Karpas-422 (cell line): ENCODE data around the gene CTNNA2. TPM values are rescaled to one million over a fixed set of nuclear protein-coding genes. Genes with fewer than 3 reads are reported as not detected.

Experiments
- DNase-seq: peaks from one replicate; pipeline ENCODE4 v3.0.0-alpha.2; 2015
- H2AFZ ChIP-seq: fragments of 200-600 bp; sonication (generic); 2 replicates; pipeline ENCODE4 v1.6.1; 2014; ENCODE audit warnings: antibody characterized with exemption, low read length, mixed read lengths
- H3K27ac ChIP-seq: fragments of 200-600 bp; sonication (generic); 2 replicates; pipeline ENCODE4 v1.5.1; 2014; ENCODE audit warnings: mild to moderate bottlenecking, low read length, moderate library complexity
- H3K27me3 ChIP-seq: fragments of 200-600 bp; sonication (generic); 2 replicates; pipeline ENCODE4 v1.6.1; 2014; ENCODE audit warnings: low read length, mixed read lengths
- H3K36me3 ChIP-seq: fragments of 200-600 bp; sonication (generic); 2 replicates; pipeline ENCODE4 v1.6.1; 2014; ENCODE audit warnings: low read length, mixed read lengths; ENCODE audit not compliant: insufficient read depth
- H3K4me1 ChIP-seq: fragments of 200-600 bp; sonication (generic); 2 replicates; pipeline ENCODE4 v1.6.1; 2014; ENCODE audit warnings: mild to moderate bottlenecking, low read length, mixed read lengths
- H3K4me2 ChIP-seq: fragments of 200-600 bp; sonication (generic); 2 replicates; pipeline ENCODE4 v1.6.1; 2014; ENCODE audit warnings: low read length, low read depth, mild to moderate bottlenecking; ENCODE audit not compliant: poor library complexity, severe bottlenecking
- H3K4me3 ChIP-seq: fragments of 200-600 bp; sonication (generic); 2 replicates; pipeline ENCODE4 v1.5.1; 2014; ENCODE audit warnings: mild to moderate bottlenecking, antibody characterized with exemption, low read length, mixed read lengths
- H3K79me2 ChIP-seq: fragments of 200-600 bp; sonication (generic); 2 replicates; pipeline ENCODE4 v1.6.1; 2014; ENCODE audit warnings: mild to moderate bottlenecking, low read length, mixed read lengths
- H3K9ac ChIP-seq: fragments of 200-600 bp; sonication (generic); 2 replicates; pipeline ENCODE4 v1.6.0; 2014; ENCODE audit warnings: low read length
- H3K9me2 ChIP-seq: fragments of 200-600 bp; sonication (generic), shearing (Covaris generic); replicated peaks from 2 replicates; pipeline ENCODE4 v1.6.0; 2014; ENCODE audit warnings: mild to moderate bottlenecking, low read length, moderate library complexity; ENCODE audit not compliant: insufficient read depth
- H3K9me3 ChIP-seq: fragments of 300-700, 200-600 bp; sonication (generic); 2 replicates; pipeline ENCODE4 v1.6.1; 2014; ENCODE audit warnings: low read length, mixed read lengths
- H4K20me1 ChIP-seq: fragments of 200-600 bp; sonication (generic); 2 replicates; pipeline ENCODE4 v1.6.1; 2014; ENCODE audit warnings: mild to moderate bottlenecking, antibody characterized with exemption, low read length, low read depth; ENCODE audit not compliant: insufficient read depth
- total RNA-seq: library from RNA; depleted of rRNA; stranded (reverse); fragments of >200 nt; shearing (Covaris generic); gene quantifications from 2 replicates; pipeline ENCODE4 v1.2.3, GENCODE V29; 2014; ENCODE audit warnings: low replicate concordance

CTNNA2 gene
- total RNA-seq, 1 experiment from 2014 or later: not detected

DNA sequence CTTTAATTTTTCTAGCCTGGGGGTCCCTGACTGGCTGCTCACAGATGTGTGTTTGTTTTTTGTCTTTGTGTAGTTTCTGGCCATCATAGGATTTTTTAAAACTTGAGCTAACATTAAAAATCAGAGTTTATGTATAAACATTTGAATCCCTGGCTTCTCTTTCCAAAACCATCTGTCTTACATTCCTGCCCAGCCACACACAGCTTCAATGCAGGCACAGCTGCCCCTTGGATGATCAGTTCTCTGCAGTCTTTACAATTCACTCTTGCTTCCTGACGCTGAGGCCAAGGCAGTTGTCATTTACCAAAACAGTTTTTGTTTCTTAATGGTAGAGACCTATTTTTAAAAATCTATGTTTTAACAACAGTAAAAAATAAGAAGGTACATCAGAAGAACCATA, 960.9 kb downstream of the CTNNA2 start:
- Histone ChIP-seq H3K9me2 (no peaks in the 10 kb centered on the region), H3K27ac (no peak overlapping the region), H3K79me2 (no peaks in the 10 kb centered on the region), H3K36me3 (no peaks in the 10 kb centered on the region), H3K27me3 (no peaks in the 10 kb centered on the region; the same call in 1 of the 2 replicates), H3K4me2 (no peak overlapping the region), H4K20me1 (no peaks in the 10 kb centered on the region), H2AFZ (no peak overlapping the region), H3K4me1 (no peaks in the 10 kb centered on the region), H3K4me3 (no peak overlapping the region), H3K9me3 (no peaks in the 10 kb centered on the region), H3K9ac (no peak overlapping the region)
- no peak for DNase-seq

DNA sequence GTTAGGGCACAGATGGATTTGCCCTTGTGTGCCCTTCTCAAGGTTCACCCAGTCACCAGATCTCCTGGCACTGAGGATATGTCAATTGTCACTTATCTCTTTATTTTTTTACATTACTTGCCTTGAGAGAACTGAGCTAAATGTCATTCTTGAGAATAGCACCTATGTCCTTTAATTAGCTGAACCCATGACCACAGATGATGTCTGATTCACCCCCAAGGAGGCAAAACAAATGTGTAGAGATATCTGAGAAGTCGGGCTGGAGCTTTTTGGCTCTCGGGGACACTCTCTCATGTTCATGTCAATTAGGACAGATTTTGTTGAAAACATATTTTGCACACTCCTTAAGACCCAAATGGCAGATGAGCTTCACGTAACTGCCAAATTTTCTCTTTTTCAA, 963.1 kb downstream of the CTNNA2 start:
- no peak for DNase-seq
- no peaks in the 10 kb centered on the region for H4K20me1 ChIP-seq
- no peak overlapping the region for H3K4me2 ChIP-seq

DNA sequence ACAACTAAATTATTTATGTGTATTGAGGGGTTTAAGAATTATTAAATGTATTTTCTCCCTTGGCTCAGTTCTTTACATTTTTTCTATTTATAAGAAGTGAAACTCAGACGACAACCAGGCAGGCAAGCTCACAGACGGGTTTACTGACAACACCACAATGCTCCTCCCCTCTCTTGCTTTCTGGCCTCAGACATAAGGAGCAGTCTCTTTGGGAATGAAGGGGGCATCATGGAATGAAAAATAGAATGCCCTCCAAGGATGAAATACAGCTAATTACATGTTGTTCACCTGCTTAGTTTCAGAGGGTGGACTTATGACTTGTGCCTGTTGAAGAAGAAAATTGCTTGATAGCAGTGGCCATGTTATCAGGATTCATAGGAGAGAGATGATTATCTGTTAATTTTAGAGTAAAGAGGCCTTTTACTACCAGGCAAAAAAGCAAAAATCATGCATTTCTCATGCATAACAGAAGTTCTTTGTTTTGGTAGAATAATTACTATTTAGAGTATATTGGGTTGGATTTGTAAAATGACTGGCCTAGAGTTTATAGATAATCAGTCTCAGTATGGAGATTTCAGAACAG, 963.8 kb downstream of the CTNNA2 start:
- Histone ChIP-seq H3K79me2 (no peaks in the 10 kb centered on the region), H2AFZ (no peak overlapping the region), H3K4me2 (no peak overlapping the region)

More for the DNA sequence above, 963.1 kb downstream of the CTNNA2 start:
- Histone ChIP-seq H2AFZ (no peak overlapping the region), H3K36me3 (no peaks in the 10 kb centered on the region), H3K4me1 (no peaks in the 10 kb centered on the region), H3K9ac (no peak overlapping the region), H3K27me3 (no peaks in the 10 kb centered on the region), H3K79me2 (no peaks in the 10 kb centered on the region), H3K4me3 (no peak overlapping the region), H3K9me3 (no peaks in the 10 kb centered on the region), H3K27ac (no peak overlapping the region), H3K9me2 (no peaks in the 10 kb centered on the region)

DNA sequence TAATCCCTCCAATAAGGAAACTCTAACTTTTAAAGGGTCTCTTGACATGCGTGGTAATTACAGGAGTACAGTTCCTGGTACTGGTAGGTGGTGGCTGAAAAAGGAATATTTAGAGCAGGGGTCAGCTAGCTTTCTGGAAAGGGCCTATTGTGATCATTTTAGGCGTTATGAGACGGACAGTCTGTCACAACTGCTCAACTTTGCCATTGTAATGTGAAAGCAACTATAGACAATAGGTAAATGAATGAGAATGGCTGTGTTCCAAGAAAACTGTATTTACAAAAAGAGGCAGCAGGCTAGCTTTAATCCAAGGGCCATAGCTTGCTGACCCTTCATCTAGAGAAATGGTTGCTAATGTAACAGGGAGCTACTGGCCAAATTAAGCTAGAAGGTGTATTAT, 969.4 kb downstream of the CTNNA2 start:
- no peak overlapping the region for H3K9ac ChIP-seq
- H3K36me3 ChIP-seq: no peaks in the 10 kb centered on the region
- no peak for DNase-seq
- H3K4me3 ChIP-seq: no peak overlapping the region
- H3K79me2 ChIP-seq: no peaks in the 10 kb centered on the region
- no peaks in the 10 kb centered on the region for H3K9me2 ChIP-seq
- H3K4me1 ChIP-seq: no peaks in the 10 kb centered on the region
- no peaks in the 10 kb centered on the region for H3K9me3 ChIP-seq
- H4K20me1 ChIP-seq: no peaks in the 10 kb centered on the region
- no peak overlapping the region for H2AFZ ChIP-seq
- H3K27me3 ChIP-seq: peaks cover 3% of the 10 kb centered on the region; the same call in 1 of the 2 replicates
- H3K27ac ChIP-seq: no peak overlapping the region
- H3K4me2 ChIP-seq: no peak overlapping the region

More for the DNA sequence above, 963.8 kb downstream of the CTNNA2 start:
- Histone ChIP-seq H3K4me3 (no peak overlapping the region), H3K27me3 (no peaks in the 10 kb centered on the region), H3K27ac (no peak overlapping the region), H3K4me1 (no peaks in the 10 kb centered on the region), H3K36me3 (no peaks in the 10 kb centered on the region), H3K9me3 (no peaks in the 10 kb centered on the region), H3K9ac (no peak overlapping the region), H4K20me1 (no peaks in the 10 kb centered on the region), H3K9me2 (no peaks in the 10 kb centered on the region)
- no peak for DNase-seq

DNA sequence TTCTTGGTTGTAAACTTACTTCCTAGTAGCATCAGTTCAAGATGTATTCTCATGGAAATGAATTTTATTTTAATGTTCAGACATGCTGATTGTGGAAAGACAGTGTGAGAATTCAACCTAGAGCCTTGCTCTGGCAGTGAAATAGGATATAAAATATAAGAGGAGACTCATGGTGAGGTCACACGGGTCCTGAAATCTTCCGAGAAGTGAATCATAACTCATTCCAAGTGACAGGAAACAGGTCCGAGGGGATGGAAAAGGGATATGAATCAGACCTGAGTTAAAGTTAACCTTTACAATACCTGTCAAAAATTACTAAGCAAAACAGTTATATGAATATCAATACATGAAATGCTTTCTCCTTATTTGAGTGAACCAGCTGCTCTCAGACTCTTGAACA, 976.9 kb downstream of the CTNNA2 start:
- no peaks in the 10 kb centered on the region for H3K79me2 ChIP-seq
- H3K4me1 ChIP-seq: no peaks in the 10 kb centered on the region
- no peaks in the 10 kb centered on the region for H3K9me2 ChIP-seq
- no peaks in the 10 kb centered on the region for H4K20me1 ChIP-seq
- no peak overlapping the region for H3K4me2 ChIP-seq
- H3K27me3 ChIP-seq: peaks cover 3% of the 10 kb centered on the region; the same call in 1 of the 2 replicates
- H3K27ac ChIP-seq: no peak overlapping the region
- H2AFZ ChIP-seq: no peak overlapping the region
- no peak for DNase-seq
- H3K9me3 ChIP-seq: no peaks in the 10 kb centered on the region
- no peaks in the 10 kb centered on the region for H3K36me3 ChIP-seq
- H3K9ac ChIP-seq: no peak overlapping the region
- H3K4me3 ChIP-seq: no peak overlapping the region

DNA sequence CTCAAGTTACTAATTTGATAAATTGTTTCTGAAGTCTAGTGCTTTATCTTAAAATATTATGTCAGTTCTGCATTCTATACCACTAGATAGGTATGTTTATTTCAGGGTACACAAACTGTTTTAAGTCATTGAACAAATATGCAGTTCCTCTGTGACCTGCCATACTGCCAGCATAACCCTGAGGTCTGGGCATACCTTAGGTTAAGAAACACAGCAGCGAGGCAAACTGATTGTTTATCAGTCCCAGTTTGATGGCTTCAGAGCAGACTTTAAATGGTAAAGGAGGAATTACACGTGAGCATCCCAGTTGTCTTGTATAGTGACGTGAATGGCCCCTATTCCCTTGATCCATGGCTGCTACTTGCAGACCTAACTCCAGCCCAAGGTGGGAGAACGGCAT, 978.1 kb downstream of the CTNNA2 start:
- no peaks in the 10 kb centered on the region for H3K36me3 ChIP-seq
- no peak overlapping the region for H3K4me3 ChIP-seq
- no peak overlapping the region for H3K9ac ChIP-seq
- no peaks in the 10 kb centered on the region for H3K9me2 ChIP-seq
- H3K27ac ChIP-seq: no peak overlapping the region
- no peak for DNase-seq
- no peaks in the 10 kb centered on the region for H3K4me1 ChIP-seq
- no peaks in the 10 kb centered on the region for H4K20me1 ChIP-seq
- H3K27me3 ChIP-seq: no peaks in the 10 kb centered on the region
- no peaks in the 10 kb centered on the region for H3K79me2 ChIP-seq
- H3K4me2 ChIP-seq: no peak overlapping the region
- H2AFZ ChIP-seq: no peak overlapping the region
- H3K9me3 ChIP-seq: no peaks in the 10 kb centered on the region

DNA sequence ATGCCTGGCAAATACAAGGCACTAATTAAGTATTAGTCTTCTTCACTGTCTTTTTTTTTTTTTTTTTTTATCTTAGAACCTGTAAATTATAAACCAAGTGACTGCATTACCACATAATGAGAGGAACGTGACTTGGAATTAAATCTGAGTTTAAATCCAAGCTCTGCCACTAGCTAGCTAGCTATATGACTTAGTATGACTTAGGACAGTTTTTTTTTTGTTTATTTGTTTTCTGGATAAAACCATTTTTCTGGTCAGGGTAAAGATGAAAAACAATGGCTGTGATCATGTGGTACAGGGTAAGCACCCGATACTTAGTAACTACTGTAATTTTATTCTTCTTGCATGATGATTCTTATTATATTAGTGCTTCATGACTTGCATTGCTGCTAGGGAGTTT, 983.5 kb downstream of the CTNNA2 start:
- no peak overlapping the region for H3K4me3 ChIP-seq
- no peak for DNase-seq
- no peaks in the 10 kb centered on the region for H3K36me3 ChIP-seq
- no peak overlapping the region for H3K9ac ChIP-seq
- no peak overlapping the region for H2AFZ ChIP-seq
- no peaks in the 10 kb centered on the region for H3K27me3 ChIP-seq
- no peaks in the 10 kb centered on the region for H3K9me3 ChIP-seq
- H3K4me2 ChIP-seq: no peak overlapping the region
- no peaks in the 10 kb centered on the region for H3K79me2 ChIP-seq
- H3K9me2 ChIP-seq: no peaks in the 10 kb centered on the region
- no peak overlapping the region for H3K27ac ChIP-seq
- H4K20me1 ChIP-seq: no peaks in the 10 kb centered on the region
- no peaks in the 10 kb centered on the region for H3K4me1 ChIP-seq

DNA sequence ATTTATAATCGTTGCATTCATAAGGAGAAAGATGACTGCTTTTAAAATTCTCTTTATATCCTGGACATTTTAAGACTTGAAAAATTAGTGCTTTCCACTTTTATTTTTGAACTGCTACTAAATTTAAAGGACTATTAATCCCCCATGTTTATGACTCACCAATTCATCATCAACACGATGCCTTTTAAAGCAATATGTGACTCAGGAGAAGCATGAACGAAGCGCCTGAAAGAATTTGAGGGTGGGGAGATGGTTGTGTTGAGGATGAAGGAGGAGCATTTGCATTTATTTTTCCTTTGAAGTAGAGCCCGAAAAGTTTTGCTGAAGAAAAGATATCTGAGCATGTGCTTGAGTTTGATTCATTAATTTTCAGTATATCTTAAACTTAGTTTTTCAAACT, 983.9 kb downstream of the CTNNA2 start:
- no peaks in the 10 kb centered on the region for H3K79me2 ChIP-seq
- no peak overlapping the region for H3K9ac ChIP-seq
- no peaks in the 10 kb centered on the region for H3K36me3 ChIP-seq
- H3K27me3 ChIP-seq: no peaks in the 10 kb centered on the region
- no peaks in the 10 kb centered on the region for H3K9me3 ChIP-seq
- no peak overlapping the region for H3K27ac ChIP-seq
- no peak overlapping the region for H3K4me2 ChIP-seq
- H3K4me1 ChIP-seq: no peaks in the 10 kb centered on the region
- H3K4me3 ChIP-seq: no peak overlapping the region
- no peak overlapping the region for H2AFZ ChIP-seq
- no peaks in the 10 kb centered on the region for H3K9me2 ChIP-seq
- DNase-seq: no peak
- H4K20me1 ChIP-seq: no peaks in the 10 kb centered on the region

DNA sequence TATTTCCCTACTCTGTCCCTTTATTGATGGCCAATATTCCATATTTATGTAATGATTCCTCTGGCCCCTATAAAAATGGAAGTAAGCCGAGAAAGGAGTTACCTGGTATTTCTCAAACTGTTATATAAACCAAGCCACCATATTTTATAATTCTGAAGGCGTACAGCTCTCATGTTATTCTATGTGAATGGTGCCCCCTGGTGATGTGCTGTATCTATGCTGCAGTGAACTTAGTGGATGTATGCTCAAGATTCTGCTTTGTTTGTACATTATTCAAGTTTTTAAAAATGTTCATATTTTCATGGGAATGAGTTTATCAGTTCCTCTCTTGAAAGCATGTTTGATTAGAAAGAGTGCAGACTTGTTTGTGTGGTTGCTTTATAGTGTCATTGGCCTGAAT, 986.2 kb downstream of the CTNNA2 start:
- Histone ChIP-seq H3K9me2 (no peaks in the 10 kb centered on the region), H3K79me2 (no peaks in the 10 kb centered on the region), H3K36me3 (no peaks in the 10 kb centered on the region), H2AFZ (no peak overlapping the region), H3K9me3 (no peaks in the 10 kb centered on the region), H3K9ac (no peak overlapping the region), H3K4me1 (no peaks in the 10 kb centered on the region), H3K27me3 (no peaks in the 10 kb centered on the region), H4K20me1 (no peaks in the 10 kb centered on the region), H3K27ac (no peak overlapping the region), H3K4me2 (no peak overlapping the region), H3K4me3 (no peak overlapping the region)
- DNase-seq: peak; percentile 87
